PC-9 (cell line): ENCODE data around the gene SIGMAR1. TPM values are rescaled to one million over a fixed set of nuclear protein-coding genes. Genes with fewer than 3 reads are reported as not detected.

Experiments
- BruUV-seq: library from RNA; stranded (reverse); fragments of 400-500 nt; replicated peaks from 2 replicates; lab custom pipeline; 2021; lab: Mats Ljungman, UMichigan
- CTCF ChIA-PET: fragments of 300-600 bp; sonication (Branson Sonifier 250); formaldehyde crosslinking; loops from one replicate; lab custom pipeline; 2022; ENCODE audit warnings: antibody characterized with exemption; lab: Charles Lee
- POLR2A ChIA-PET: fragments of 300-600 bp; sonication (Branson Sonifier 250); formaldehyde crosslinking; loops from one replicate; lab custom pipeline; 2022; ENCODE audit warnings: antibody characterized with exemption; ENCODE audit not compliant: unreplicated experiment; lab: Charles Lee
- DNase-seq, 2 experiments: peaks; one replicate each; pipeline versions ENCODE4 v3.0.0 to v3.0.0-alpha.2; 2015 to 2022; ENCODE audit warnings: mixed read lengths in 1 of 2
- H2AFZ ChIP-seq: fragments of 200-600 bp; sonication (generic); 2 replicates; pipeline ENCODE4 v1.8.1; 2017; ENCODE audit warnings: antibody characterized with exemption
- H3F3A ChIP-seq: fragments of 200-600 bp; sonication (generic); 2 replicates; pipeline ENCODE4 v1.8.1; 2017; ENCODE audit warnings: antibody characterized with exemption, mild to moderate bottlenecking, low read depth; ENCODE audit not compliant: insufficient read depth
- H3K27ac ChIP-seq: fragments of 200-600 bp; sonication (generic); 2 replicates; pipeline ENCODE4 v1.6.1; 2016; ENCODE audit warnings: mixed run types
- H3K27me3 ChIP-seq: fragments of 200-600 bp; sonication (generic); 2 replicates; pipeline ENCODE4 v1.6.1; 2016; ENCODE audit warnings: low read depth, mixed run types; ENCODE audit not compliant: insufficient read depth
- H3K36me3 ChIP-seq: fragments of 200-600 bp; sonication (generic); 2 replicates; pipeline ENCODE4 v1.6.1; 2016; ENCODE audit warnings: low read depth, mixed run types
- H3K4me1 ChIP-seq: fragments of 200-600 bp; sonication (generic); replicated peaks from 2 replicates; pipeline ENCODE4 v1.6.1; 2016; ENCODE audit warnings: mixed run types; ENCODE audit not compliant: insufficient read depth
- H3K4me2 ChIP-seq: fragments of 200-600 bp; sonication (generic); 2 replicates; pipeline ENCODE4 v1.6.1; 2017; ENCODE audit warnings: mixed run types
- H3K4me3 ChIP-seq: fragments of 200-600 bp; sonication (generic); 2 replicates; pipeline ENCODE4 v1.6.1; 2016; ENCODE audit warnings: mixed run types
- H3K79me2 ChIP-seq: fragments of 200-600 bp; sonication (generic); 2 replicates; pipeline ENCODE4 v1.6.1; 2017; ENCODE audit warnings: low read depth, mixed run types
- H3K9me2 ChIP-seq: fragments of 200-600 bp; sonication (generic); 2 replicates; pipeline ENCODE4 v1.8.1; 2017; ENCODE audit warnings: mild to moderate bottlenecking; ENCODE audit not compliant: insufficient read depth
- H3K9me3 ChIP-seq: fragments of 200-600 bp; sonication (generic); 2 replicates; pipeline ENCODE4 v1.8.1; 2016; ENCODE audit warnings: low read depth; ENCODE audit not compliant: insufficient read depth
- H4K20me1 ChIP-seq: fragments of 200-600 bp; sonication (generic); 2 replicates; pipeline ENCODE4 v1.8.1; 2017; ENCODE audit not compliant: insufficient read depth
- CTCF ChIP-seq: fragments of 200-600 bp; sonication (generic); conservative IDR thresholded peaks from 2 replicates; pipeline ENCODE4 v1.6.1; 2017; ENCODE audit warnings: mixed run types, antibody characterized with exemption, mild to moderate bottlenecking, moderate library complexity
- EZH2 ChIP-seq: fragments of 200-600 bp; sonication (generic); IDR thresholded peaks from 2 replicates; pipeline ENCODE4 v1.8.0; 2017; ENCODE audit warnings: antibody characterized with exemption, low read depth
- intact Hi-C: fragments of 100-400 bp; cut with micrococcal nuclease; formaldehyde crosslinking; loops from one replicate; pipeline ENCODE4 v1.10.0; 2022; ENCODE audit not compliant: unreplicated experiment
- total RNA-seq: library from RNA; stranded (reverse); gene quantifications from 2 replicates; pipeline ENCODE4 v1.2.3, GENCODE V29; 2021

The SIGMAR1 gene
- total RNA-seq, 1 experiment from 2014 or later = 57.9 TPM

- H3K79me2 ChIP-seq = peaks cover 10% of the 10 kb centered on the region; the same call in 1 of the 2 replicates
- peak overlapping the region; percentile 88 for H3K4me2 ChIP-seq
- H3K4me3 ChIP-seq = peak overlapping the region; percentile 71
- no peak overlapping the region for H2AFZ ChIP-seq
- no peak for TF ChIP-seq EZH2
- no peak for TF ChIP-seq CTCF
- H3K27me3 ChIP-seq = no peaks in the 10 kb centered on the region
- H3K36me3 ChIP-seq = no peaks in the 10 kb centered on the region
- POLR2A ChIA-PET = interaction anchor here (0.6 kb wide), 1 partner anchor 1010 kb away, joined by 3 read pairs; the partner anchor contains the start of genes CCDC107 and RMRP
- no peaks in the 10 kb centered on the region for H3K9me2 ChIP-seq
- H3K27ac ChIP-seq = no peak overlapping the region
- H3K4me1 ChIP-seq = peaks cover 25% of the 10 kb centered on the region
- no peaks in the 10 kb centered on the region for H3K9me3 ChIP-seq
- CTCF ChIA-PET = no interaction called here
- peaks cover 11% of the 10 kb centered on the region; the same call in 1 of the 2 replicates for H3F3A ChIP-seq
- DNase-seq = no peak
- TSS peak; percentile 44 for BruUV-seq
- intact Hi-C loops = loop anchor here (2.0 kb wide), 1 partner anchor 17 kb away; no protein-coding TSS in a partner anchor
- no peaks in the 10 kb centered on the region; the same call in 1 of the 2 replicates for H4K20me1 ChIP-seq
These were observed 10.1 kb upstream of the SIGMAR1 start for GRCh38 chr9:34647651-34648050.

- BruUV-seq = no TSS peak
- Histone ChIP-seq H3K9me3 (no peaks in the 10 kb centered on the region), H3K4me3 (peak overlapping the region; percentile 71), H3K27ac (no peak overlapping the region), H2AFZ (peak overlapping the region; percentile 92), H3K79me2 (peaks cover 10% of the 10 kb centered on the region; the same call in 1 of the 2 replicates), H3K36me3 (no peaks in the 10 kb centered on the region), H4K20me1 (no peaks in the 10 kb centered on the region; the same call in 1 of the 2 replicates), H3F3A (peaks cover 11% of the 10 kb centered on the region; the same call in 1 of the 2 replicates), H3K9me2 (no peaks in the 10 kb centered on the region), H3K4me2 (peak overlapping the region; percentile 88), H3K27me3 (no peaks in the 10 kb centered on the region), H3K4me1 (peaks cover 20% of the 10 kb centered on the region; the same call in 1 of the 2 replicates)
- POLR2A ChIA-PET = no interaction called here
- no peak for TF ChIP-seq CTCF
- TF ChIP-seq EZH2 = no peak
- intact Hi-C loops = loop anchor here (2.0 kb wide), 1 partner anchor 18 kb away; no protein-coding TSS in a partner anchor
- no peak for DNase-seq
- CTCF ChIA-PET = interaction anchor here (0.6 to 1.2 kb wide), 2 partner anchors 9 to 383 kb away, joined by 3 to 6 read pairs; no protein-coding TSS in a partner anchor
These were observed 9.5 kb upstream of the SIGMAR1 start for GRCh38 chr9:34647084-34647403.

- no peak within 1 kb of the TSS for H3K27ac ChIP-seq
- DNase-seq = peak; percentile 67 to 91
- H3K4me1 ChIP-seq = peaks cover 20% of the 10 kb centered on the region
- POLR2A ChIA-PET = no interaction called here
- H3K27me3 ChIP-seq = no peaks in the 10 kb centered on the region
- H3K79me2 ChIP-seq = peaks cover 10% of the 10 kb centered on the region; the same call in 1 of the 2 replicates
- peak within 1 kb of the TSS; percentile 92 for H2AFZ ChIP-seq
- H3K4me2 ChIP-seq = peak within 1 kb of the TSS; percentile 88
- CTCF ChIA-PET = interaction anchor here (0.5 to 1.2 kb wide), 3 partner anchors 10 to 383 kb away, joined by 3 to 6 read pairs (median 3); no protein-coding TSS in a partner anchor
- H3K4me3 ChIP-seq = peak within 1 kb of the TSS; percentile 71
- BruUV-seq = no TSS peak
- no peaks in the 10 kb centered on the region for H3K9me2 ChIP-seq
- H4K20me1 ChIP-seq = no peaks in the 10 kb centered on the region; the same call in 1 of the 2 replicates
- peaks cover 9% of the 10 kb centered on the region; the same call in 1 of the 2 replicates for H3F3A ChIP-seq
- no peaks in the 10 kb centered on the region for H3K36me3 ChIP-seq
- intact Hi-C loops = loop anchor here (2.0 kb wide), 1 partner anchor 18 kb away; no protein-coding TSS in a partner anchor
- H3K9me3 ChIP-seq = no peaks in the 10 kb centered on the region
- TF ChIP-seq CTCF = peak; percentile 34; the same call in 1 of the 2 replicates
- TF ChIP-seq EZH2 = no peak
These were observed 8.9 kb upstream of the SIGMAR1 start, which contains the start of gene GALT for GRCh38 chr9:34646211-34647083. GALT (plus strand) TSS chr9:34646675; CDS start chr9:34646705, 30 bp downstream.
